ENCODE data around the gene SLC4A4.

SLC4A4 gene

DNA sequence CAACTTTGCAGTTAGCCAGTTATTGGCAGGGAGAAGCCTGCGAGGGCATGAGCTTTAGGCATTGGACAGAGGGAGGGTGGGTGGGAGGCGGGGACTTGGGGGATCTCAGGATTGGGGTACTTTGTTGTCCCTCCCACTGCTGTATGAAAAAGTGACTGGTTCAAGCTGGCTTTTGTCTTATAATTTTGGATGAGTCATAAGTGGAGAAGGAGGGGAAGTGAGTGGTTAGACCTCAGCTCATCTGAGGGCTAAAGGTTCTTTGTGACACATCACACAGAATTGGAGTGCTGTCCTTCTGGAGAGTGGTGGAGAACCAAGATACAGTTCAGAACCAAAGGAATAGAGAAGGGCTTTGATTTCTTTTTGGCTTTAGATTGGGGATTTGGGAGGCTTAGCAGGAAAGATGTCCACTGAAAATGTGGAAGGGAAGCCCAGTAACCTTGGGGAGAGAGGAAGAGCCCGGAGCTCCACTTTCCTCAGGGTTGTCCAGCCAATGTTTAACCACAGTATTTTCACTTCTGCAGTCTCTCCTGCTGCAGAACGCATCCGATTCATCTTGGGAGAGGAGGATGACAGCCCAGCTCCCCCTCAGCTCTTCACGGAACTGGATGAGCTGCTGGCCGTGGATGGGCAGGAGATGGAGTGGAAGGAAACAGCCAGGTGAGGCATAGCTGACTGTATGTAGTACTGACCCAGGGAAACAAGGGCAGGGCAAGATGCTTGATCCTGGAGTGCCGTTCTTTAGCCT is at the start of gene SLC4A4:
Gene SLC4A4, plus strand, starts transcription at position 175 of the 748 bp plus-strand sequence.
- DNase-seq (ENCODE audit: low spot score): peak; percentile 39
- FAIRE-seq: no peak

DNA sequence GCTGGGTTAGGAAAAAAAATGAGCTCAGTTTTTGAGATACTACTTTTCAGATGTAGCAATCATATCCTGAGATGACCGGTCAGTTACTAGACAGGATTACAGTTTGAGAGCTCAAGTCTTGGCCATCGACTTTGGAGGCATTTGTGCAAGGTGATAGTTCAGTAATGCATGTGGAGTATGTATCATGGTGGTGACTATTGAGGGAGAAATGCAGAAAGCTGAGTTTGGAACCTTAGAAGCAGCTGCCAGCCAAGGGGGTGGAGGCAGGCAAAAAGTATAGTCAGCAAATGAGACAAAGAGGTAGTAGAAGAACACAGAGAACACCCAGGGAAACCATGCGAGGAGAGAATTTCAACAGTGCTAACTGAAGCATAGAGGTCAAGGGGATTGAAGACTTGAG is 48.7 kb upstream of the SLC4A4 start:
- no peak for FAIRE-seq
- DNase-seq (ENCODE audit: low spot score): no peak

DNA sequence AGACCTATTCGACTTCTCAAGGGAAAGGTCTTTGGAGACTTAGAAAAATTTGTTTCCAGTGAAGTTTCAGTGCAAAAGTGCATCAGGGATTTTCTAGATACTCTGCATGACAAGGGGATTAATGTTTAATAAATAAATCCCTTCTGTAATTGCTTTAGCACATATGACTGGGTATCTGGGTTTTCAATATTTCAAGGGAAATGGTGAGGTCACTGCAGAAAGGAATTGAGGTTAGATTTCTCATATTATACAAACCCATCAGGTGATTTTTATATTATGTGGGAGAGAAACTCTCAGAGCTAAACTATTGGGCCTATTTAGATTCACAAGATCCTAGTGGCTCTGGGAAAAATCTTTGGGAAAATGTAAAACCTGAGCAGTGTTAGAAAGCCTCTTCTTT is 48.3 kb upstream of the SLC4A4 start:
- DNase-seq (ENCODE audit: low spot score): no peak
- FAIRE-seq: no peak

DNA sequence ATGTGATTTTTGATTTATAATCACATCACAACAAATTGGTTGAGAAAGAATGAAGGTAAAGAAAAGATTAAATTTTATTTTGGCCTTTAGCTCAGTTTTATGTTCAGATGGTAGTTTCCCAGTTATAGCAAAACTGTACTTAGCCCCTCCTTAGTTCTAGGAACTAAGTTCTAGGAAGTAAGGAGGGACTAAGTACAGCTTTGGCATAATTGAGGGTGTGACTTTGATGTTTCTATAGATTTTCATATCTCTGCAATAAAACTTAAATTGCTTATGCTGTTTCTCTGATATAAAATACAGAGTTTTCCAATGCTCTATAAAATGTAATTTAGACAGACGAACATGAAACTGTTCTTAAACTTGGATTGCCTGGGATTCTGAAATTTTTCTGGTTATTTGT is 46.6 kb upstream of the SLC4A4 start:
- no peak for FAIRE-seq
- DNase-seq (ENCODE audit: low spot score): no peak

DNA sequence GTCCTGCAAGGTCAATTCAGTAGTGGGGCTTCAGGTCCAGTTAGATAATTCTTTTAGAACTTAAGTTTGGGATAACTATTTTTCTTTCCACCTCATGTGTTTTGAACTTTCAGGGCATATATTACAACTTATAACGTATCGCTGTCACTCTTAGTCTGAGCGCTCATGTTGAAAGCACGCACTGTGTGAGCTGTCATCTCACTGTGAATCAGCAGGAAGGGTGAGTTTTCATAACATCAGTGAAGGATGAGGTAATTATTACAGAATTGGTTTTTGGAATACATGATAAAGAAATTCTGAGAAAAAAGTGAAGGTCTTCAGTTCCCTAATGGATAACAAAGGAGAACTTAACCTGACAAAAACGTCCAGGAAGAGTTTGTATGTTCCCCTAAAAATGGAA is 45.1 kb upstream of the SLC4A4 start:
- FAIRE-seq (no peak), DNase-seq (ENCODE audit: low spot score) (no peak)

DNA sequence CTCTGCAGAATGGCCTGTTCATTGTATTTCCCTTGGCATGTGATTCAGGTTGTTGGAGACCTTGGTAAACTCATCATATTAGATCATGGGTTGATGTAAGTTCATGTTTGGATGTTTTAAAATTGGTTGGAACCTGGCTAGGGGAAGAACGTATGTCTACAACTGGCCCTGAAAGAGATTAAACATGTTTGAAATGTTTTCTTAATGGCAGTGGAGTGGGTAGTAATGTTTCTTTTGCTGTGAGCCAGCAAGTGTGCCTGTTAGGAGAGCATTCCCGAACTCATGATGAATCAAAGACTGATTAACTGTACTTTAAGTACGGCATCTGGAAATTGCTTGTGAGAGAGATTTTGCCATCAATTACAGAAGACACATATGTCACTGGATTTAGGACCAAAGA is 44.5 kb upstream of the SLC4A4 start:
- DNase-seq (ENCODE audit: low spot score) (no peak), FAIRE-seq (no peak)

DNA sequence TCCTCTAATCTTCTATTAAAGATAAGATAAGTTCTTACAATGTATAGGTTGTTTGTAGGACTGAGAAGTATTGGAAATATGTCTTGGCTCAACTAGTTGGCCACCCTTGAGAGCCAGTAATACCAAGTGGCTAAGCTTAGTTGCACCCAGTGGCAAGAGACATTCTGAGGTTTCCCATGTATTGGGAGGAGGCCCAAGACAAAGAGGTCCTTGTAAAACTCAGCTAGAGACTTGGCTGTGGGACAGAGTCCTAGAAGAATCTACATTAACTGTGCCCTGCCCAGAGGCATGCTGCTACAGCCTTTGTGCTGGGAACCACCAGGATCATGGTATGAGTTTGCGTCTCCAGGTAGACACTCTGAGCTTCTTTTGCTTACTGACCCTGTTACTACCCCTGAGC is 41.9 kb upstream of the SLC4A4 start:
- DNase-seq (ENCODE audit: low spot score) (no peak), FAIRE-seq (no peak)

DNA sequence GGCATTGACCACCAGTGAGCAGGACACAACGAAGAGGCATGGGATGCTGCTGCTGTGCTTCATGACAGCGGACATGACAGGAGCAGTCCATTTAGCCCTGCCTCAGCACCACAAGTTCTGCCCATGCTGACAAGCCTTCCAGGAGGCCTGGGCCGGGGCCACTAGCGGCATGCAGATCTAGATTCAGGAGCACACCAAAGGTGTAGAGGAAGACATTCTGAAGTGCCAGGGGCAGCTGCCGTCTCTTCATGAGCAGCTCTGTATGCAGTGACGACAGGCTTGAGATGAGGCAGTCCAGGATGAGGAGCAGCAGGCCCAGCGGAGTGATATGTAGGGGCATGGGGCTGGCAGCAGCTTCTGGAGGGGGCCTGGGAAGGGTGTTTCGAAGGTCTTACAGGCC is 38.5 kb upstream of the SLC4A4 start:
- DNase-seq (ENCODE audit: low spot score): no peak
- peak; percentile 9 for FAIRE-seq

DNA sequence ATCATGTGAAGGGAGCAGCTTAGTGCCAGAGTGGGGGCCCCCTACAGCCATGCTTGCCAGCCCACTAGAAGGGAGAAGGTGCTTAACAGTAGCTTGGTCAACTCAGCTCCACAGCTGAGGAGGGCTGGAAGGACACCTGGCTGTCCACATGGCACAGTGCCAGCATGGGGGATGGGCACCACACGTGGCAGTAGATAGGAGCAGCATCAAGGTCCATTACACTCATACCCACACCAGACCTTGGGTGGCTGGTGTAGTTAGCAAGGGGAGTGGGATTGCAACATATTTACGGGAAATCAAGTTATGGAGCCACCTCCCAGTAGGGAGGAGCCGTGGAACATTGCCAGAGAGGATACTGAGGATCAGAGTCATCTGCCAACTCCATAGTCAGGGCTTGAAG is 37.9 kb upstream of the SLC4A4 start:
- no peak for FAIRE-seq

DNA sequence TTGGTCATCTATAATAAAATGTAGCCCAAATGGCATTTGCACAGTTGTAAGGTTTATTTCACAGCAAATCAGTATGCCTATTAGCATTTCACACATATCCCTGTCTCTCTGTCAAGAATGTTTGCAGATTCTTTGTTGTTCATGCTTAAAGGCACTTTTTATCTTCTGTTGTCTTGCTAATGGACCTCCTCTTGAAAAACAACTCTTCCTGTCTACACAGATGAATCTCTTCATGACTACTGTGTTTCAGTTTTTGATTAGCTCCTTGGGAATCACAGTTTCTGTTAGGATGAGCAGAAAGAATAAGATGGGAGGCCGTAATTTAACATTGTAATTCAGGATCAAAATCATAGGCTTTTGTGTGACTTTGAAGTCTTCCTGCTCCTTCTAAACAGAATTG is 35.5 kb upstream of the SLC4A4 start:
- DNase-seq (ENCODE audit: low spot score): no peak
- FAIRE-seq: no peak

More for the DNA sequence above, 37.9 kb upstream of the SLC4A4 start:
- DNase-seq (ENCODE audit: low spot score): no peak

DNA sequence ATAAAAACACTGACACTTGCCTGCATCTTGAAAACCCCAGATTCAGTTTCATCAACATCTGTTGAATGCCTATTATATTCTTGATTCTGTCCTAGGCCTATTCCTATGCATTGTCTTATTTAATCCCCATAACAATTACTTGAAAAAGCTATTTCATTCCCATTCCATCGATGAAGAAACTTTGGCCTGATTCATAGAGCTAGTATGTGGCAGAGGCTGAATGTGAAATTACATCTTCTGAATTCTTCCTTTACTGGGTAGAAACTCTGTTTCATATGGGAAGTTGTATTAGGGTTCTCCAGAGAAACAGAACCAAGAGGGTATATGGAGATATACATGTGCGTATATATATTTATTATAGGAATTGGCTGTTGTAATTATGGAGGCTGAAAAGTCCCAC is 35.0 kb upstream of the SLC4A4 start:
- DNase-seq (ENCODE audit: low spot score) (no peak), FAIRE-seq (no peak)

DNA sequence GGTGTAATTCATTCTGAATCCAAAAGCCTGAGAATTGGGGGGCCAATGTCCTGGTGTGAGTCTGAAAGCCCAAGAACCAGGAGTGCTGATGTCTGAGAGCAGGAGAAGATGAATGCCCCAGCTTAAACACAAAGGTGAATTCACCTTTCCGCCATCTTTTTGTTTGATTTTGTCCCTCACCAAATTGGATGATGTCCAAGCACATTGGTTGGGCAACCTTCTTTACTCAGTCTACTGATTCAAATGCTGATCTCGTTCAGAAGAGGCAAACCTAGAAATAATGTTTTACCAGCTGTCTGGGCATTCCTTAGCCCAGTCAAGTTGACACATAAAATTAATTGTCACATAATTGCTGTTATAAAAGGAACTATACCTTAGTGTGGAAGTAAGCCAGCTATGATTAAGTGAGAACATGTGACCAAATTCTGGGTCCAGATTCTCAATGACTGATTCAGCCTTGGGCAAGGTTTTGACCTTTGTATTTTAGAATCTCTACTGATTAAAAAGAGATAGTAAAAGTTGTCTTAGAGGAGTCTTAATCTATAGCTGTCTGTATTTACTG is 34.5 kb upstream of the SLC4A4 start:
- DNase-seq (ENCODE audit: low spot score) (no peak), FAIRE-seq (no peak)

DNA sequence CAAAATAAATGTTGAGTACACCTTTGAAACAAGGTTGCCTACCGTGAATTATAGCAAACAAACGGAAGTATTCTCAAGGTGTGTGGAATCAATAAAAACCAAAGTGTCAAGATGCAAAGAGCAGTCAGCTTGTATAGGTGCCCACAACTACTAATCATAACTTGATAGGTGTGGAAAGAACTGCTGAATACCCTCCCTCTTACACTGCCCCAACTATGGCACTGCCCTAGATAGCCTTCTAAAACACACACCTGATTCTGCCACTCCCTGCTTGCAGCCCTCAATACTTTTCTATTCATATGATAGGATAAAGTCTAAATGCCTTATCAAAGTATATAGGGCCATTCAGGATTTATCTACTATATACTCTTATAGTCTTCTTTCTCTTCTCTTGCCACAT is 31.1 kb upstream of the SLC4A4 start:
- FAIRE-seq (peak; percentile 40), DNase-seq (ENCODE audit: low spot score) (no peak)

DNA sequence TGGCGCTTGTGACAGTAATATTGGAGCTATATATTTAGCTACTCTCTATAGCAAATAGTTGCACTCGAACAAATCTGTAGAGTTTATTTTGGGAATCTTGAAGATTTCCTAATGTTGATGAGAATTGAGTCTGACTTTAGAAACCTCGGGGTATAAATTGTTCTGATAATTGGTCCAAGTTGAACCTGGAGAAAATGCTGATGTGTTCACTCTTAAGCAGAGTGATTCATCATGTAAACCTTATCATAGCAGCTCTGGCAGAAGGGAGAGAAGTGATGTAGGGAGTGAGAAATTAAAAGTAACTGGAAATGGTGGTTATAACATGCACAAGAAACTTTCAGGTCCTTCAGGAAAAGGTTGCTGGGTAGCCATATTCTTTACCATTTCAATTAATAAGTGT is 16.4 kb upstream of the SLC4A4 start:
- DNase-seq (ENCODE audit: low spot score) (no peak), FAIRE-seq (no peak)

DNA sequence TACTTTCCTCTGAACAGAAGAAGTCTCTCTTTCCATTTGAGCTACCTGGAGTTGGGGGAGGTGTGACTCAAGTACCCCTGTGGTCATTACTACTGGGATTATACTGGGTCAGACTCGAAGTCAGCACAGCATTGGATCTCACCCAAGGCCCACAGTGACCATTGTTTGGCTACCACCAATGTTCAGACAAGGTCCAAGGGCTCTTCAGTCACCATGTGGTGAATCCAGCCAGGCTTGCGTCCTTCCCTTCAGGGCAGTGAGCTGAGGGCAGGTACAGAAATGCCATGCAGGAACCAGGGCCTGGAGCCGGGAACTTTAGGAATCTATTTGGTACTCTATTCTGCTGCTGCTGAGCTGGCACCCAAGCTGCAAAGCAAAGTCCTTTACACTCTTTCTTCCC is 5.5 kb upstream of the SLC4A4 start:
- no peak for DNase-seq (ENCODE audit: low spot score)

DNA sequence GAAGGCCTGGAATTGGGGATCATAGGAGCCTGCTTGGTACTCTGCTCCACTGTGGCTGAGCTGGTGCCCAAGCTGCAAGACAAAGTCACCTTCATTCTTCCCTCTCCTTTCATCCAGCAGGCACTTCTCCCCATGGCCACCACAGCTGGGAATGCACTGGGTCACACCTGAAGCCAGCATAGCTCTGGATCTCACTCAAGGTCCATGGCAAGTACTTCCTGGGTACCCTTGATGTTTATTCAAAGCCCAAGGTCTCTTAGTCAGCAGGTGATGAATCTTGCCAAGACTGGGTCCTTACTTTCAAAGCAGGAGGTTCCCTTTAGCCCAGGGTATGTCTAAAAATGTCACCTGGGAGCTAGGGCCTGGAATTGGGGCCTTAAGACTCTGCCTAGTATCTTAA is 4.9 kb upstream of the SLC4A4 start:
- DNase-seq (ENCODE audit: low spot score) (no peak), FAIRE-seq (no peak)

More for the DNA sequence above, 5.5 kb upstream of the SLC4A4 start:
- FAIRE-seq: no peak

DNA sequence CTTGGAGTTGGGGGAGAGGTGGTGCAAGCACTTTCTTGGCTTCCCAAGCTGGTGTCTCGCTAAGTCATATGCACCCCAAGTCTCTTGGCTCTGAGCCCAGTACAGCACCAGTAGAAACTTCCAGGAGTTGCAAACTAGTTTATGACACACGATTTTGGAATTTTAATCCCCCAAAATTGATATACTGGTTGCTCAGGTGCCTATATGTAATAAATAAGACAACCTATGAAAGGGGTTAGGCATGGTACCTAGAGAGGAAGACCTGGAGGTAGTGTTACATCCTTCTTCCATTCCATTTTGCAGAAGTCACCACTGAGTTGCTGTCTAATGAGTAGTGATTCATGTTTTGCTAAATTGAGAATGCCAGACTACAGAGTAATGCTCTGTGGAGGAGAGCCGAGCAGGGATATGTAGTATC is 4.3 kb upstream of the SLC4A4 start:
- FAIRE-seq (no peak), DNase-seq (ENCODE audit: low spot score) (no peak)

DNA sequence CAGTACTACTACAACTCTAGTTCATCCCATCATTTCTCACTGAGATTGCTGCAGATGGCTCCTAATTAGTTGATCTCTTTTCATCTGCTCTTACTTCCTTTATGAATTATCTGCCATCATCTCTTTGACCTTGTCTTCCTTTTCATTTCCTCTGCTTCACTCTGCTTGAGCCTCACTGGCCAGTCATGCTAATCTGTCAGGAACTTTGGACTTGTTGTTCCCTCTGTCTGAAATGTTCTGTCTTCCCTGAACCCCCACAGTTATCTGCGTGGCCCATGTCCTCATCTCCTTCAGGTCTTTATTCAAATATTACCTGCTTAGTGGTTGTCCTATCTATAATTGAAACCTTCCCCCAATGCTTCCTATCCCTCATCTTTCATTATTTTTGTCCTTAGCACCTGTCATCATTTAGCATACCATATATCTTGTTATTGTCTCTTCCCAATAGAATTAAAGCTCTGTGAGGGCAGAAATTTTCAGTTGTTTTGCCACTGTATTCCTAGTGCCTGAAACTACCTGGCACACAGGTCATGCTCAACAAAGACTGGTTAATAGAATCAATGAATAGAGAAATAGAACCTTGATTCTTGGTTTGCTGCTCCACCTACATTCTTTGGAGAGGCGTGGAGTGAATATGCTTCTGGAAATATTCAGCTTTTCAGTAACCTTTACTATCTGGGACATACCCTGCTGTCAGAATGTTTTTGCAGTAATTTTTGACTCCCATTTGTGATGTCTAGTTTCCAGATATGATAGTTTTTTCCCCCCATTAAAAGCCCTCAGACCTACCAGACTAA is 5.0 kb downstream of the SLC4A4 start:
- FAIRE-seq: no peak
- no peak for DNase-seq (ENCODE audit: low spot score)

DNA sequence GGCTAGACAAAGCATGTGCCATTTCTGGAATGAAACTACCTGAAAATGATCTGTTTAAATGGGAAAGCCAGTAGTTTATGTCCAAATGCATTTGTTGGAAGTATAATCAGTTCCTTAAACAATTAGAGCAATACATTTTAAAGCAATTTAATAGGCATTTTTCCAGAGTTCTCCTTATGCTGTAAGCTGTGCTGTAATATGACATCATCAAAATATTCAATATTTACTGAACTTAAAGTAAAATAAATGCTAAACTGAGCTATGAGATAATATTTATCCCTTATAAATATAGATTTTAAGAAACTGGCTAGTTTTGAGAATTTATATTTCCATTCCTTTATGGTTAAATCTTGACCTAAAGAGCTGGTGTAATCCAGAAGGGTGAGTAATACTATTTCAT is 7.9 kb downstream of the SLC4A4 start:
- DNase-seq (ENCODE audit: low spot score): no peak

DNA sequence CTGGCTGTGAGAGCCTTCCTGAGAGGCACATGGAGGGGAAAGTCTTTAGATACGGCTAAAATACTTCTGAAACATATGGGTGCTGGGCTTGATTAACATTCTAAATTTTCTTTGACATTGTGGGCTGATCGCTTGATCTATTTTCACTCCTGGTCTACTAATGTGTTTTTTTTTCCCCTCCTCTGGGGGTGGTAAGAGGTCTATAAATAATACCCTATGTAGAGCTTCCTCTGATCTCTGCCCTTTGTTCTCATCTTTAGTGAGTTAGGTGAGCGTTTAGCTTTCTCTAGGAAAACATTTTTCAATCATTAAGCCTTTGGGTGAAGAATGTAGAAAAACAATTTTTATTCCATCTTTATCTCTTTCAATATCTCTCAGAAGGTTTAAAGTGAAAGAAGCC is 9.8 kb downstream of the SLC4A4 start:
- DNase-seq (ENCODE audit: low spot score) (no peak), FAIRE-seq (no peak)

More for the DNA sequence above, 7.9 kb downstream of the SLC4A4 start:
- FAIRE-seq: no peak

DNA sequence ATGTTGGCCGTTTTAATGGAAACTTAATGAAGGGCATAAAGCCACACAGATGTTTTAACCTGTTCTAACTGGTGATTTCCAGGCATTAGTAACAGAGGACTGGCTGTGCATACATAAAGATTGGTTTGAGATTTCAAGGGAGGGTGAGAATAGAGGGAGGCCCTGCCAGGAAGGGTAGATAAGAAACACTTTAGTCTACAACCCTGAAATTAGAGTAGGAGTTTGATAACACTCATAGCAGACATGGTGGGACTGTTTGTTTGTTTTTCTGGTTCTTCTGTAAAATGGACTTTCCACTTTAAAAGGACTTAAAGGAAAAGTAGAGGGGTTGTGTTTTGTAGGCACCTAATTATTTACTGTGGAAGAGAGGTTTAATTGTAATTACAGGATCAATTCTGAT is 16.2 kb downstream of the SLC4A4 start:
- FAIRE-seq (no peak), DNase-seq (ENCODE audit: low spot score) (no peak)

DNA sequence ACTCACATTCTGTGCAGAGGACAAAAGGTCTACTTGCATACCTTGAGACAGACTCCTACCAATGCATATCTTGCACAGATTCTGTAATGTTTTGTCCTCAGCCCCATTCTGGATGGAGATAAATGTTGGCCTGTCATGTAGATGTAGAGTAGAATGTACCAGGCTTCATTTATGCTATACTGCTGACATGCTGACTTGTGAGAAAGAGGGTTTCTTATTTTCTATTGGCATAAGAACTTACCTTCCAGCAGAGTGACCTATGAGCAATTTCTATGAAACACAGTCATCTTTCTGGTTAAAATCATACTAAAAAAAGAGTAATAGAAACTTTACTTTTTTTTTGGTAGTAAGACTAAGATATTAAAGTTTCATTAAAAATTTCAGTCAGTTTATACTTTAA is 17.2 kb downstream of the SLC4A4 start:
- no peak for DNase-seq (ENCODE audit: low spot score)
- FAIRE-seq: no peak
